Right renal cortex interstitium (tissue), 3 donors: ENCODE measurements around the gene TPK1. TPM values are rescaled to one million over a fixed set of nuclear protein-coding genes. Genes with fewer than 3 reads are reported as not detected.

Experiments used
- DNase-seq, 3 donors: peaks; one replicate each; pipeline ENCODE4 v3.0.0-alpha.2; 2013; ENCODE audit warnings: low read depth in 3 of 3, low spot score in 2 of 3
- polyA plus RNA-seq, 3 donors: library from polyadenylated mRNA; unstranded; fragments of 120-200 nt; gene quantifications; one replicate each; pipeline ENCODE4 v1.2.1, GENCODE V29; 2013; ENCODE audit not compliant: insufficient read length in 3 of 3

TPK1 gene
- polyA plus RNA-seq = 10 to 100 TPM in 1 of 3 donors, 1 to 10 TPM in 2; 9.2 to 10.9 (median 9.6) TPM

DNA sequence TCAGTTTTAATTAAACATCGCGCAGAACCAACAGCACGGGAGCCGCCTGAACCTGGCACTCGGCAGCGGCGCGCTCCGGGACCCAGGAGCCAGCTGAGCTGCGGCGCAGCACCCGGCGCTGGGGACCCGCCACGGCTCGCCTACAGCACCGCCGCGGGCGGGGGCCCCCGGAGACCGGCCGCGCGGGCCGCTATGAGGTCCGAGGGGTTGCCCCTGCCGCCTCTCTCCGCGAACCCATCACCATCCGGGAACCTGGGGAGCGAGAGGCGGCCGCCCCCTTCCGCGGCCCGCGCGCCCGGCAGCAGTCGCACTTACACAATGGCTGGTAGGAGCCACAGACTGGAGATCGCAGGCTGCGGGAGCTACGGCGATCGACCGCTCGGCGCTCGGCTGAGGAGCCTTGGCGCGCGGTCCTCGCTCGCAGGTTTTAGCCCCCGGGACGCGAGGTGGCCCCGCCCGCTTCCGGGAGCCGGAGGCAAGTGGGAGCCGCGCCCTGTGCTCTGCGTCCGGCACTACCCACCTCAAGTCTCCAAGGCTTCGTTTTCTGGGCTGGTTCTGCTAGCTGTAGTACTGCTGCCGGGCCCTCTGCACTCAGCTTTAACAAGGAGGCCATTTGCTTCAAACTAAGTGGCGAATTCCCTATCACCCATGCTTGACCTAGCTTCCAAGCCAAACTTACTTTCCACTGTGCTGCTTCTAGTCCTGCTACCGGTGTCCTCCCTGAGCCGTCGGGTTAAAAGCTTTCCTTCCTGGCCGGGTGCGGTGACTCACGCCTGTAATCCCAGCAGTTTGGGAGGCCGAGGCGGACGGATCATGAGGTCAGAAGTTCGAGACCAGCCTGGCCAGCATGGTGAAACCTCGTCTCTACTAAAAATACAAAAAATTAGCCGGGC lies at the start of gene TPK1:
TPK1 (minus strand) TSS at position 402 of the 893 bp plus-strand sequence. CDS start 451 bp downstream, outside the sequence.
- peak; percentile 80 to 86 (median 83) for DNase-seq

DNA sequence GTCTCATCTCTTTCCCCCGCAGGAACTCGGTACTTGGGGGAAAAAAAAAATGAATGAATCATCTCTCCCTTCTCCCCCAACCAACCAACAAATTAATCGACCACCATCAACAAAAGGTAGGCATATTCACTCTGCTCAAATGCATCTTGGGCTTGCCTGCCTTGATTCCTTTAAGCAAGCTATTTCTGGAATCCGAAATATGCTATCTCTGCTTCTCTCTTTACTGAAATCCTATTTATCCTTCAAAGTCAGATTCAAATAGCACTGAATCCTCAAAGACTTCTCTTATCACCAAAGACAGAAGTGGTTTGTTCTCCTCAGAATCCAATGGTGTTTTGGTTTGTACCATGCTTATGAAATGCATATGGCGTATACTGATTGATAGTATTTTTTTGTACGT lies 49.6 kb upstream of the TPK1 start:
- no peak for DNase-seq

DNA sequence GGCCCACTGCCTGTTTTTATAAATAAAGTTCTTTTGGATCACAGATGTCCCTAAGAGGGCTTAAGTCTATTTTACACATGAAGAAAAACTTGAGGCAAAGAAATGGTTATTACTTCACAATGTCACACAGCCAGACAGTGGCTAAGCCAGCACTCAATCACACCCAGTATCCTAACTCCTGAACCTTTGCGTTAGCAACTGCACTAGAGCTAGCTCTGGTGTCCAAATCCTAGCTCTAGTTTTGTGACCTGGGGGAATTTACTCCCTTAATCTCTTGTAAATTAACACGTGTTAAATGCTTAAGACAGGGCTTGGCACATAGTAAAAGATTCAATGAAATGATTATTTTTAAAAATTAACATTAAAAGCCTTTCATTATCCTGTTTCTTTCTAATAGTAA lies 49.0 kb upstream of the TPK1 start:
- no peak for DNase-seq

DNA sequence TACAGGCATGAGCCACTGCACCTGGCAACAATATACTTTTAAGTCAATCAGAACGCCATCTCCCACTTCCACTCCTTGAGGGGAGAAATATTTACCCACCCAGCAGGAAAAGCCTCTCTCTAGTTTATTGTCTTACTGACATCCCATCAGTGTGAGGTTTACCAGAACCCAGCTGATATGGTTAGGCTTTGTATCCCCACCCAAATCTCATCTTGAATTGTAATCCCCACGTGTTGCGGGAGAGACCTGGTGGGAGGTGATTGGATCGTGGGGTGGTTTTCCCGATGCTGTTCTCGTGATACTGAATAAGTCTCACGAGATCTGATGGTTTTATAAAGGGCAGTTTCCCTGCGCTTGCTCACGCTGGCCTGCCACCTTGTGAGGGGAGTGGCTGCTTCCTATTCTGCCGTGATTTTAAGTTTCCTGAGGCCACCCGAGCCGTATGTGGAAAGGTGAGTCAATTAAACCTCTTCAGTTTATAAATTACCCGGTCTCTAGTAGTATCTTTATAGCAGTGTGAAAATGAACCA lies 37.5 kb upstream of the TPK1 start:
- no peak for DNase-seq

DNA sequence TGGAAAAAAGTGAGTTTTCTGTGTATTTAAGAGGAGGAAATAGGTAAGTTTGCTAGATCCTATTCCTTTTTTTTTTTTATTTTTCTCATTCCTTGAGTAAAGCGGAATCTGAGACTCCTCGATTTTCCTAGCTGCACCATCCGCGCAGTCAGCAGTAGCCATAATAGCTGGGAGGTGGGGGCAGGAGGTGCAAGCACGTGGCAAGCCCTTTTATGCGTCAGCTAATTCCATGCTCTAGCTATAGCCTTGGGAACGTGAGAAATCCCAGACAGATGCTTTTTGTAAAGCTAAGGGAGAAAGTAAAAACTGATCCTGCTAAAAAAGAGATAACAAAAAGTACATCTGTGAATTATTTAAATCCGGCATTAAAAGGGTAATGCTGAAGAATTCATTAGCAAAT lies 33.2 kb upstream of the TPK1 start:
- no peak for DNase-seq

DNA sequence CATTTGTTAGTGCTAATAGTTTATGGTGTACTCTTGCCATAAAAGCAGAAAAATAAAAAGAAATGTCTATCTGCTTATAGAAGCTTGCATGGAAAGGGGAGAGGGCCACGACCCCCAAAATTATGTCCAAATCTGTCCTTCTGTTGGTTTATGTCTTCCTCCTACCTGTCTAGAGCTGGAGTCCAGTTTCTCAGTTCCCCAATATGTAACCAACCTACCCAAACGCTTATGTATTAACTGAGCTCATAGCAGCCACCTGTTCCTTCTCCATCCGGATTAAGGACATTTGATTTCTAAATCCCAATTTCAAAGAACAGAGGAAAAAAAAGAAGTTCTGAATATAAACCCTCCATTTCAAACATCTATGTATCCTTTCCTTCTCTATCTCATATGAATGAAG lies 30.3 kb upstream of the TPK1 start:
- DNase-seq = no peak

DNA sequence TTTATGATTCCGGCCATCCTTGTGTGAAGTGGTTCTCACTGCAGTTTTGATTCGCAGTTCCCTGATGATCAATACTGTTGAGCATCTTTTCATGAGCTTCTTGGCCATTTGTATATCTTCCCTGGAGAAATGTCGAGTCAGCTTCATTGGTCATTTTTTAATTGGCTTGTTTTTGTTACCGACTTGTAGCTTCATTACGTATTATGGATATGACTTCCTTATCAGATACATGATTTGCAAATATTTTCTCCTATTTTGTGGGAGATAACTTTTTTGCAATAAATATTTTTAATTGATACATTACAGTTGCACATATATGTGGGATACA lies 27.4 kb upstream of the TPK1 start:
- no peak for DNase-seq

DNA sequence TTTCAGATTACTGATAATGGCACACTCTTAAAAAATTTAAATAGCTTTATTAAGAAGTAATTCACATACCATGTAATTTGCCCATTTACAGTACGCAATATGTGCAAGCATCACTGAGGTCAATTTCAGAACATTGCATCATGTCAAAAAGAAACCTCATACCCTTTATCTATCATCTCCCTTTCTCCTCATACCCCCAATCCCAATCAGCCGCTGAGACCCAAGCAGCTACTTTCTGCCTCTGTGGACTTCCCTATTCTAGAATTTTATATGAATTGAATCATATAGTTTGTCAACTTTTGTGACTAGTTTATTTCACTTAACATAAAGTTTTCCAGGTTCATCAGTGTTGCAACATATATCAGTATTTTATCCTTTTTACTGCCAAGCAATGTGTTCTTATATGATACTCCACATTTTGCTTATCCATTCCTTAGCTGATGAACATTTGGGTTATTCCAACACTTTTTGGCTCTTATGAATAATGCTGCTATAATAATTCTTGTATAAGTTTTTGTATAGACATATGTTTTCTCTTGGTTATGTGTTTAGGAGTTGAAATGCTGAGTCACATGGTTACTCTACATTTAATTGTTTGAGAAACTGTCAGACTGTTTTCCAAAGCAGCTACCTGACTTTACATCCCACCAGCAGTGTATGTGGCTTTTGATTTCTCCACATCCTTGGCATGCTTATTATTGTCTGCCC lies 26.9 kb upstream of the TPK1 start:
- no peak for DNase-seq

DNA sequence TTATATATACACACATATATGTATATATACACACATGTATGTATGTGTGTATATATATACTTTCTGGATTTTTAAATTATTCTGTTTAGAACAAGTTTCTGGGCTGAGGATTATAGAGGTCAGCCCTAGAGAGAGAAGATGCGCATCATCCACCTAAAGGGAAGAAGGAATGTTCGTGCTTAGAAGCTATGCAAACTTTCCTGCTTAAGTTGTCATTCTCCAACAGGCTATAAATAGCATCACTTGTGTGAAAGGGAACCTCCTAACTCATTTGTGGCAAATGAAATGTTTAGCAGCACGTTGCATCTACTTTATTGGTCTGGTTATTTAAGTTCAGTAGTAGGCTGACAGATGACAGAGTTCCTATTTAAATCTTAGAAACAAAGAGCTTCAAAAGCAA lies 23.9 kb upstream of the TPK1 start:
- no peak for DNase-seq

DNA sequence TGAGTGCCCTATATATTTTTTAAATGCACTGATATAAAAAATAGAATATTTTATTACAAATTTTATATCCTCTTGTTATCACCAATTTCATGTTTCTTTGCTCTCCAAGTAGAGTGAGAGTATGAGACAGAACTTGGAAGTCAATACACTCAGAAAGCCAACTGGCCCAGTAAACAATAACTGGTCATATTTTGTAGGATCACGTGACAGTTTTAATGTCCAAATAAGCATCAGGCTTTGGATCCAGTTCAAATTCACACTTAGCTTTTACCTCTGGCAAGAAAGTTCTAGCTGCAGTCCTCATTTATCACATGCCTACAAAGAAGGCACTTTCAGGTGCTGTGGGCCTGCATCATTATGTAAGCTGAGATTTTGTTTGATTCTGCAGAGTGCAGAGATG lies 21.6 kb upstream of the TPK1 start:
- DNase-seq = no peak

DNA sequence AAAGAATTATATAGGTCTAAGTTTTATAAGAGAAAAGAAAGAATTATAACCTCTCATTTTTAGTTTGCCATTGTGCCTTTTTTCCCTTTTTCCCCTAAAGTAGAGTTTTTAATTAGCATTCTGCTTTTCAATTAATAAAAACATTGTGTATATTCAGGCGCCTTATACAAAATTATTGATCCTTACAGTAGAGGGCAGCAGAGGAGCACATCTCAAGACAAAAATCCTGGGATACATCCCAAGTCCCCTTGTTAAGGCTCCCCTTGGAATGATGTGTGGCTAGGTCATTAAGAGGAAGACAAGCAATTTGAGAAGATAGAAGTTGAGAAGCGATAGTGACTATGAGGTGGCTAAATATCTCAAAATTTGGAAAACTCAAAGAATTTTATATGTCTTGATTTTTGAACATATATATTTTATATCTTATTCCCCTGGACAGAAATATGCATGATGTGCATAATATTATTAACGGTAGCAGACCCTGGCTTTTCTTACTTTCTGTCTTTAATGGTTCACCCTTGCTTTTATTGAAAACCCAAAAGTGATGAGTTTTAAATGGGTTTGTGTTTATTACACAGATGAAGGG lies 19.1 kb upstream of the TPK1 start:
- DNase-seq = no peak

DNA sequence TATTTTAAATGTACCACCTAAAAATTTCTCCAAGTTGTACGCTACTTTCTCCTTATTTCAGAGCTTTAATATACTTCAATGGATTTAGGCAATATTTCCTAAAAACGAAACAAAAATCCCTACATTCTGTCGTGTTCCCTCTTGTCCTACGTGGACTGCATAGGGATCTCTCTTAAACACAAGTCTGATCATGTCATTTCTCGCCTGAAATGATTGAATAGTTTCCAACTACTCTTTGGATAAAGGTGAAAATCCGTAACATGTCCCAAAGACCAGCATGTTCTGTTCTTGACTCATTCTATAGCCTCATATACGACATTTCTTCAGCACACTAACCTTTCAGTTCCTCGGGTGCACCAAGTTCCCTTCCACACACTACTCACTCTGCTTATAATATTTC lies 17.7 kb upstream of the TPK1 start:
- no peak for DNase-seq

DNA sequence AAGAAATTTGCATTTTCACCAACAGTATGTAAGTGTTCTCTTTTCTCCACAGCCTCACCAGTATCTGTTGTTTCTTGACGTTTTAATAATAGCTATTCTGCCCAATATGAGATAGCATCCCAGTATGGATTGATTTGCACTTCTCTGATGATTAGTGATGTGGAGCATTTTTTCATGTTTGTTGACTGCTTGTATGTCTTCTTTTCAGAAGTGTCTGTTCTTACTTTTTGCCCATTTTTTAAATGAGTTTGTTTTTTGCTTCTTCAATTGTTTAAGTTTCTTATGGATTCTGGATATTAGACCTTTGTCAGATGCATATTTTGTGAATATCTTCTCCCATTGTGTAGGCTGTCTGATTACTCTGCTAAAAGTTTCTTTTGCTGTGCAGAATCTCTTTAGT lies 12.2 kb upstream of the TPK1 start:
- no peak for DNase-seq

DNA sequence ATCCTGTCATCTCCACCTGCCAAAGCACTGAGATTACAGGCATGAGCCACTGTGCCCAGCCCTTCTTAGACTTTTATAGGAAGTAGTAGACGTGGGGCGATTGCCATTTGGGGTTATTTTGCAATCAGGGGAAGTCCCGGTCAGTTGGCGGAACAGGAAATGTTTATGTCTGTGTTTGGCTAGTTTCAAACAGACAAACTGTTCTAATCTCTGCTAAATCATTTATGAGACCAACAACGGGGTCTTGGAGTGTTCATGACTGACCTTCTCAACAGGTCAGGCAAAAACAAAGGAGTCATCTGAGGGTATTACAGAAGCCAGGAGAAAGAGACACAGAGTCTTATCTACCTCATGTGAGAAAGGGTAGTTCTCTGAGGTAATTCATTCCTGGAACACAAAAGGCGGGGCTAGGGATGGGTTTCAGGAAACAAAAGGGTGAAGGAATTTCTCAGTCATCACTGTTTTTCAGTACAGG lies 6.6 kb upstream of the TPK1 start:
- DNase-seq = no peak

DNA sequence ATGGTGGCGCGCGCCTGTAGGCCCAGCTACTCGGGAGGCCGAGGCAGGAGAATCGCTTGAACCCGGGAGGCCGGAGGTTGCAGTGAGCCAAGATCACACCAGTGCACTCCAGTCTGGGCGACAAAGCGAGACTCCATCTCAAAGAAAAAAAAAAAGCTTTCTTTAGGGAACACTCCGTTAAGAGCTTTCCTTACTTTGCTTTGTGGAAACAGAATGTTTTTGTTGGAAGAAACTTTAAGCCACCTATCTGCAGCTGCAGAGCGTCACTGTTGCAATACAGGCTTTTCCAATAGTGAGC lies 641 bp upstream of the TPK1 start:
- no peak for DNase-seq

DNA sequence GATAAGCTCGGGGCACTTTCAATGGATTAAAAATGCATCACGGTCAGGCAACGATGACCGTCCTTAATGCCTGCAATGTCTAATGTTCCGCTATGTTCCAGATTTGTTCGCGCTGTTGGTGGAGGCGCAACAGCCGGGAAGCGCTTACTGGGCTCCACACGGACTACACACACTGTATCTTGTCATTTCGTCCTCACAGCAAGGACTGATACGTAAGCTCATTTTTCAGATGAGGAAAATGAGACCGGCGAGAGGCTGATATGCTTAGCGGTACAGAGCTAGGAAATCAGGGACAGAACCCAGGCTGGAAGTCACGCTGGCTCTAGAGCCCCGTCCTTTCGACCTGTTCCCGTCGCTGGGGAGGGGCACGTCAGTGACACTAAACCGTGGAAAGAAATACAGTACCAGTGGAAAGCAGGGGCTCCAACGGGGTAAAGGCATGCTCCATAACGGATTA lies 670 bp downstream of the TPK1 start:
- peak; percentile 55 to 70 (median 64) for DNase-seq

DNA sequence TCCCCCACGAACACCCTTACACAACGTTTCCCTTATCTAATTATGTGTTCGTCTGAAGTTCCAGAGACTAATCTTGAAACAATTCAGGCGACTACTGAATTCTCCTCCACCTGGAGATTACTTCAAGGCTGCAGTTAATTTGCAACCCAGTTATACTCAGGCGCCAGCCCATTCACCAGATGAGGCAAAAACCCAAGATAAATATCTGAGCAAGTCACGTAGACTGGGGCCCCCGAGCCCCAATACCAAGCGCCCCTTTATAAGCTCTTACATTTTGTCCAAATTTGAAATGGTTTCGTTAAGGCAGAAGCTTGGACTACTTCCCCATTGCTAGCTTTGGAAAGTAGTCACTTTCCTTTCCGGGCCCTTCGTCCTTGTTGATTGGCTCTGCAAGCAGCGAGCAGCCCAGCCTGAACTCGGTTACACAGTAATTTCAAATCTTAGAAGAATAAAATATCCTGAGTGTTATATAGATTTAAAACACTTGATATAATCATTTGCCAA lies 1.2 kb downstream of the TPK1 start:
- peak in 1 of 3 donors; percentile 38 for DNase-seq

DNA sequence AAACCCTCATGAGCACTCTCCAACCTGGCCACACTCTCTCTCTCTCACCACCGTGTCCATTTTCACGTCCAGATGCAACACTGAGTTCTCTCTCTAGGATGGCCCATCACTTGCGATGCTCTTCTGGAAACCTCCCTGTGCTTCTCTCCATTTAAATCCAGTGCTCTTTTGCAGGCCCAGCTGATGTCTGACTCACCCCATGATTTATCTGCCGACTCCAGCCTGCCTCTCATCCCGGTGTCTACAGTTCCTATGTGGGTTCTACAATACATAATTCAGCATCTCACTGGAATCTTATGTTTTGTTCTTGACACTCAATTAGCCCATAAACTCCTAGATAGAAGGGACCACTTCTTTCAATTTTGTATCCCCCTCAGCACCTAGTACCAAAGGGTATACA lies 5.0 kb downstream of the TPK1 start:
- DNase-seq = no peak

DNA sequence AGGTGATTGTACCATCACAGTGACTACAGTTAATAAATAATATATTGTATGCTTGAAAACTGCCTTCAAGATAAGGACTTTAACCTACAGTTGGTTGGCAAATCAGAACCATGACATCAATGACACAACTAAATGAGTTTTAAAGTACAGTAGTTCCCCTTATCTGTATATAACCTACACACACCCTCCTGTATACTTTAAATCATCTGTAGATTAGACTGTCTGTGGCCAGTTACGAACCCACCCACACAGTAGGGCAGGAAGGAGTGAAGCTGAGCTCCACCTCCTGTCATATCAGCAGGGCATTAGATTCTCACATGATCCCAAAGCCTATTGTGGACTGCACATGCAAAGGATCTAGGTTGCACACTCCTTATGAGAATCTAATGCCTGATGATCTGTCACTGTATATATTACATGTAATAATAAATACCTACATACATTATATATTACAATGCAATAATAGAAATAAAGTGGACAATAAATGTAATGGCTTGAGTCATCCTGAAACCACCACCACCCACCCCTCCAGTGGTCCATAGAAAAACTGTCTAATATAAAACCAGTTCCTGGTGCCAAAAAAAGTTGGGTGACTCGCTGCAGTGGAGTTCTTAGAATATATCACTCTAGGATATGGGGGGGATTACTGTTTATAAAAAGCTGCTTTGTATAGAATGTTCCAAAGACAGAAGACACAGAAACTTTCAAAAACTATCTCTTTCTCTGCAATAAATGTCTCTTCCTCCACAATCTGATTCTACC lies 5.6 kb downstream of the TPK1 start:
- no peak for DNase-seq

DNA sequence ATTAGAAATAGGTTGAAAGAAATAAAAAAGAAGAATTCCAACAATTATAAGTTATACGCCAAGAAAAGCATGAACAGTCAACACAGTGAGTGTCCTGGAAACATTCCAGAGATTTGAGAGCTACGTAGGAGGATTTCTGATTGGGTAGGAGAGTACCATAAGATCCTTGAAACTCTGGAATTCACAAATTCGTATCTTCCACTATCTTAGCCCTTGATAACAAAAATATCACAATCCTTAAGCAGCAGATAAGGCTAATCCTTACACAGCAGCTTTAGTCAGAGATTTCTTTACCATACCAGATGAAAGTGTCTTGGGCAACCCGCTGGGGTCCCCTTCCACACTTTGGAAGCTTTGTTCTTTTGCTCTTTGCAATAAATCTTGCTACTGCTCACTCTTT lies 8.2 kb downstream of the TPK1 start:
- peak in 2 of 3 donors; percentile 25 to 68 for DNase-seq

DNA sequence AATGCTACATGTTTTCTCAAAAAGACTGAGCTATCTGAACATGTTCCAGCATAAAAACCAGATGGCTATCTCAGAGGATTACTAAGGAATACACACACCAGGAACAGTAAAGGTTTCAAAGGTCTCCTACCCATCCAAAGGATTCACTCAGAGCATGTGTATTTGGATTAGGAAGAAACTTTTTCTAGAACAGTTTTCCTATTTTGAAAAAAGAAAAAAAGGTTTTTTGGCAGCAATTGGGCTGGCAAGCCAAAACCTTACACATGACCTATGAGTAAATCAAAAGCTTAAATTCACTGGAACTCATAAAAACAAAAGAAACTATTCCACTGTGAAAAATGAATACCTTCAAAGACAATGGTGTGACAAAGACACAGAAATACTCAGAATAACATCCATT lies 9.6 kb downstream of the TPK1 start:
- no peak for DNase-seq
